Astrocyte of the cerebellum (primary cell): ENCODE measurements around the gene EEFSEC.

Experiments used
- DNase-seq: peaks from one replicate; pipeline ENCODE4 v3.0.0-alpha.2; 2011; ENCODE audit warnings: low read depth
- H3K4me3 ChIP-seq: 2 replicates; pipeline ENCODE4 v1.5.1; 2011; ENCODE audit warnings: mild to moderate bottlenecking, low read depth, low read length, moderate library complexity
- CTCF ChIP-seq: IDR thresholded peaks from 2 replicates; pipeline ENCODE4 v1.5.1; 2012; ENCODE audit warnings: low read length, low read depth, moderate library complexity, mild to moderate bottlenecking; ENCODE audit errors: missing control alignments
- in situ Hi-C: cut with HindIII; loops from 2 replicates; pipeline ENCODE4 v1.10.0; 2017; ENCODE audit warnings: low sequenced_read_pairs

EEFSEC gene

GRCh38 chr3:128380295-128380694, 227.0 kb downstream of the EEFSEC start:
- no peak for TF ChIP-seq CTCF
- in situ Hi-C loops = no loop called here
- no peak overlapping the region for H3K4me3 ChIP-seq
- no peak for DNase-seq

GRCh38 chr3:128380719-128381118, 227.4 kb downstream of the EEFSEC start:
- no peak for DNase-seq
- no peak overlapping the region for H3K4me3 ChIP-seq
- TF ChIP-seq CTCF = no peak
- in situ Hi-C loops = no loop called here

- in situ Hi-C loops = no loop called here
- no peak for TF ChIP-seq CTCF
- H3K4me3 ChIP-seq = no peak overlapping the region
- DNase-seq = no peak
These were observed 228.3 kb downstream of the EEFSEC start for GRCh38 chr3:128381609-128382008.

GRCh38 chr3:128382221-128382807, 229.0 kb downstream of the EEFSEC start:
- H3K4me3 ChIP-seq = no peak overlapping the region
- TF ChIP-seq CTCF = no peak
- in situ Hi-C loops = no loop called here
- DNase-seq = no peak

- in situ Hi-C loops = no loop called here
- H3K4me3 ChIP-seq = no peak overlapping the region
- no peak for DNase-seq
- TF ChIP-seq CTCF = no peak
These were observed 230.3 kb downstream of the EEFSEC start for GRCh38 chr3:128383316-128384235.

- DNase-seq = peak; percentile 11
- TF ChIP-seq CTCF = no peak
- in situ Hi-C loops = no loop called here
- H3K4me3 ChIP-seq = no peak overlapping the region
These were observed 232.0 kb downstream of the EEFSEC start for GRCh38 chr3:128385080-128385832.
